Ovary (tissue), 9 donors: ENCODE results near the gene MED19. TPM values are rescaled to one million over a fixed set of nuclear protein-coding genes. Genes with fewer than 3 reads are reported as not detected.

ENCODE experiments used
- DNase-seq, 5 donors: peaks; one replicate each; pipeline ENCODE4 v3.0.0-alpha.2; 2019 to 2020
- H3K27ac ChIP-seq, 2 donors: fragments of 200-600 bp; one replicate each; pipeline versions ENCODE4 v1.5.1 to v1.8.0; 2019 to 2022
- H3K27me3 ChIP-seq: fragments of 200-600 bp; one replicate; pipeline ENCODE4 v1.8.0; 2022
- H3K36me3 ChIP-seq: fragments of 200-600 bp; sonication (generic); one replicate; pipeline ENCODE4 v1.5.1; 2019
- H3K4me1 ChIP-seq: one replicate; pipeline ENCODE4 v1.8.1; 2013; ENCODE audit warnings: mild to moderate bottlenecking, moderate library complexity; ENCODE audit not compliant: insufficient read depth
- H3K4me3 ChIP-seq: fragments of 200-600 bp; sonication (generic); one replicate; pipeline ENCODE4 v1.5.1; 2017
- H3K9me3 ChIP-seq, 2 donors: fragments of 200-600 bp in 1 of 2; sonication (generic) in 1 of 2; one replicate each; pipeline versions ENCODE4 v1.5.1 to v1.8.1; 2013 to 2019; ENCODE audit warnings: mild to moderate bottlenecking in 1 of 2, moderate library complexity in 1 of 2
- CTCF ChIP-seq, 3 donors: fragments of 450-650 bp in 2 of 3; fragments of 200-600 bp in 1 of 3; IDR thresholded peaks; one replicate each; pipeline versions ENCODE4 v1.5.1 to v1.8.0; 2016 to 2022; ENCODE audit warnings: antibody characterized with exemption in 3 of 3, mild to moderate bottlenecking in 1 of 3
- EP300 ChIP-seq: sonication (generic); formaldehyde crosslinking; IDR thresholded peaks from one replicate; pipeline ENCODE4 v1.6.1; 2017; ENCODE audit warnings: antibody characterized with exemption
- POLR2A ChIP-seq: fragments of 450-650 bp; IDR thresholded peaks from one replicate; pipeline ENCODE4 v1.6.1; 2017; ENCODE audit warnings: antibody characterized with exemption, mild to moderate bottlenecking, moderate library complexity
- WGBS, 3 donors: extraction: QIAGEN DNeasy Blood & Tissue Kit in 1 of 3; methylation state at CpG; one replicate each; pipeline versions ENCODE4 v1.1.5 to v1.1.7; 2013 to 2017; 5-methylcytosine and 5-hydroxymethylcytosine counted together
- intact Hi-C, 4 donors: fragments of 100-400 bp; cut with DNase I; formaldehyde crosslinking; loops; one replicate each; pipeline versions ENCODE4 v1.11.0 to v1.15.1; 2022 to 2023
- polyA plus RNA-seq, 2 donors: library from polyadenylated mRNA; stranded (reverse); fragments of 200-250 nt in 1 of 2; fragments of 350-450 nt in 1 of 2; fragmentation: Illumina TruSeq in 1 of 2; extraction: RNeasy Lipid Tissue Mini Kit (QIAGEN cat#74804) in 1 of 2; gene quantifications; one replicate each; pipeline ENCODE4 v1.2.3, GENCODE V29; 2013 to 2014
- total RNA-seq, 7 donors: library from RNA; depleted of rRNA in 2 of 7; stranded (reverse); fragments of >200 nt in 2 of 7; fragmentation: NEBNext Ultra II Directional in 3 of 7; extraction: Animal tissue kit (Norgen Biotek cat#: 25700) in 3 of 7; gene quantifications; one replicate each; pipeline versions ENCODE4 v1.1.0 to v1.2.4, GENCODE V29; 2016 to 2023
- donor health status: DM: no; HTN: no; CAD: no; lungs with moderate emphysema.
- donor health status: DM: no; HTN: no; CAD: no.
- donor health status: Bipolar disorder and iron deficiency.
- donor health status: DM: yes; HTN: yes; CAD: no.
- donor health status: DM: no; HTN: no; CAD: no.
- donor health status: DM: yes; HTN: yes; CAD: no.

MED19 gene
- total and polyA plus RNA-seq, 9 donors, result 9.8 to 19.8 (median 13.8) TPM

DNA sequence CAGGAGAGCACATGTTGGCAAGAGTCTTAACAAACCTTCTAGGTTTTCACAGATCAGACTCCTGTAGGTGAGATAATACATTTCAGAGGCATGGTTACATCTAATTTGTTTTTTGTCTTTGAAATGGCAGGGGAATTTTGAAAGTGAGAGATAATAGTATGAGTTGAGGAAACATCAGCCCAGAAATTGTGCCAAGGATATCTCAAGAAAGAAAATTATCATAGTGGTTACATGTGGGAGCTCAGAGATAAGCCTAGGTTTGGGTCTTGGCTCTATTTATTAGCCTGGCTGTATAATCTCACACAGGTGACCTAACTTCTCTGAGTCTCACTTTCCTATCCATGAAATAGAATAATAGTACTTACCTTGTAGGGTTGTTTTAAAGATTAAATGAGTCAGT is 39.2 kb upstream of the MED19 start:
- intact Hi-C loops, result loop anchor here in 1 of 4 donors (10.0 kb wide), 1 partner anchor 54 kb away; no protein-coding TSS in a partner anchor
- no peak for DNase-seq
- Histone ChIP-seq H3K9me3 (no peaks in the 10 kb centered on the region), H3K4me3 (no peak overlapping the region), H3K36me3 (no peaks in the 10 kb centered on the region), H3K27me3 (no peaks in the 10 kb centered on the region), H3K4me1 (no peaks in the 10 kb centered on the region), H3K27ac (no peak overlapping the region)
- no peak for TF ChIP-seq POLR2A
- no peak for TF ChIP-seq CTCF (IDR thresholded peaks at IDR 0.05)
- no peak for TF ChIP-seq EP300

DNA sequence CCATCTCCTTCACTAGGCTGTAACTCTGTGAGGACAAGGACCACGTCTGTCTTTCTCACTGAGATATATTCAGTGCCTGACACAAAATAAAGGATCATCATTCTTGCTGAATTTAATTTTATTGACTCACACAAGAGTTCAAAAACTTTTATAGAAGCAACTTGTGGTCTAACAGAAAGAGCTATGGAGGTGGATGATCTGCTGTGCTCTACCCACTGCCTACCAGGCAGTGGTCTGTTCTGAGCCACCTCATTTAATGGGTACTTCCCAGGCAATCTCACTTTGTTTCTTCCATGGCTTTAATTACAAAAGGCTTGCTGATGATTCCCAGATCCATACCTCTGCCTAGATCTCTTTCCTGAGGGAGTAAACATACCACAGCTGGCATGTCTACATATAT is 34.9 kb upstream of the MED19 start:
- DNase-seq, result no peak
- Histone ChIP-seq H3K9me3 (no peaks in the 10 kb centered on the region), H3K27ac (no peak overlapping the region), H3K4me3 (no peak overlapping the region), H3K4me1 (no peaks in the 10 kb centered on the region), H3K27me3 (no peaks in the 10 kb centered on the region), H3K36me3 (no peaks in the 10 kb centered on the region)
- intact Hi-C loops, result loop anchor here in 1 of 4 donors (10.0 kb wide), 1 partner anchor 48 kb away; no protein-coding TSS in a partner anchor
- 81 to 88% (median 85%) methylated on average over 1 of the region's 1 CpG for whole genome bisulfite sequencing, 3 donors
- TF ChIP-seq EP300, result no peak
- TF ChIP-seq POLR2A, result no peak
- no peak for TF ChIP-seq CTCF (IDR thresholded peaks at IDR 0.05)

DNA sequence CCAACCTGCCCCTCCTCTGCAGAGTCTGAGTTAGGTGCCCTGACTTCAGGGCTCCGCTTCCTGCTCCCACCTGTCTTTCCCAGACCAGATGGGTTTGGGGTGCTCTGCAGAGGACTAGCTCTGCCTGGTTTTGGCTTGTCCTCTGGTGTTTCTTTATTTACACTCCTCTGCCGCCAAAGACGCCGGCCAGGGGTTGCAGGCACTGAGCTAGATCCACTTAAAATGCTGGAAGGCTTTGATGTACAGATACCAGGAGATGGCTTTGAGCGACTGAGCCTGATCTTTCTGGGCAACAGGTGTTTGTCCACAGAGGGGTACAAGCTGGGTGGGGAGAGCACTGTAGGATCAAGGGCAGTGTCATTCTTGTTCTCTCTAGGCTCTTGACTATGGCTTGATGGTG is 33.2 kb upstream of the MED19 start:
- no peaks in the 10 kb centered on the region for H3K27me3 ChIP-seq
- H3K4me1 ChIP-seq, result no peaks in the 10 kb centered on the region
- no peak overlapping the region for H3K4me3 ChIP-seq
- intact Hi-C loops, result loop anchor here in 1 of 4 donors (10.0 kb wide), 1 partner anchor 50 kb away; no protein-coding TSS in a partner anchor
- H3K27ac ChIP-seq, result no peak overlapping the region
- WGBS, 3 donors, result 72 to 88% (median 77%) methylated on average over 5 of the region's 5 CpGs
- no peaks in the 10 kb centered on the region for H3K9me3 ChIP-seq
- TF ChIP-seq EP300 (no peak), POLR2A (no peak), CTCF (IDR thresholded peaks at IDR 0.05) (no peak)
- no peak for DNase-seq
- no peaks in the 10 kb centered on the region for H3K36me3 ChIP-seq

DNA sequence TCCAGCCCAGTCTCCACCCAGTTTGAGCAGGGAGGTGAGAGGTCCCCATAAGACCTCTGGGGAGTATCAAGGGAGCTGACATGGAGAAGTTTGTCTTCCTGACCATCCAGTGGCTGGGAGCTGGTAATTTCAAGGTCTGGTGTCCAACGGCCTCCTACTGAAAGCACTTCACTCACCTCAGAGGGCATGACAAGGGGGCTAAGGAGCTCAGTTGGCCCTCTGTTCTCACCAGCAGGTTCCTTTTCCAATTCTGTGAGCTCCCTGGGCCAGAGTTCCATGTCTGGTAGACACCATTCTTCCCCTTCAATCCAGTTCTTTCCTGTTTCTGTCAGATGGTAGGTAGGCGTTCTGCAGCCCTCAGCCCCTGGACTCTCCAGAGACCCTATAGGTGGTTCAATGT is 32.3 kb upstream of the MED19 start:
- 67 to 86% (median 78%) methylated on average over 2 of the region's 2 CpGs for WGBS, 3 donors
- TF ChIP-seq POLR2A, result no peak
- TF ChIP-seq CTCF (IDR thresholded peaks at IDR 0.05), result no peak
- no peak for TF ChIP-seq EP300
- no peaks in the 10 kb centered on the region for H3K4me1 ChIP-seq
- no peaks in the 10 kb centered on the region for H3K36me3 ChIP-seq
- no peak overlapping the region for H3K27ac ChIP-seq
- no peaks in the 10 kb centered on the region for H3K27me3 ChIP-seq
- H3K9me3 ChIP-seq, result no peaks in the 10 kb centered on the region
- no peak for DNase-seq
- H3K4me3 ChIP-seq, result no peak overlapping the region
- intact Hi-C loops, result loop anchor here in 1 of 4 donors (10.0 kb wide), 1 partner anchor 50 kb away; no protein-coding TSS in a partner anchor
